ENCODE results near the gene LSAMP. TPM values are rescaled to one million over a fixed set of nuclear protein-coding genes. Genes with fewer than 3 reads are reported as not detected.

Gene LSAMP
- total RNA-seq, 1 experiment from 2014 or later: not detected

GRCh38 chr3:116190095-116190494 is 255.2 kb downstream of the LSAMP start:
- no peak for DNase-seq (ENCODE audit: unreplicated experiment)
- intact Hi-C loops (cut with micrococcal nuclease): no loop called here
- CTCF ChIA-PET: no interaction called here
- Mint-ChIP-seq H3K4me3 (ENCODE audit: unreplicated experiment) (no peak overlapping the region), H3K36me3 (ENCODE audit: insufficient read depth, unreplicated experiment) (no peaks in the 10 kb centered on the region), H3K27me3 (ENCODE audit: insufficient read depth, unreplicated experiment) (peaks cover 20% of the 10 kb centered on the region), H3K4me1 (ENCODE audit: insufficient read depth, unreplicated experiment) (no peaks in the 10 kb centered on the region), H3K9me3 (ENCODE audit: unreplicated experiment) (no peaks in the 10 kb centered on the region), H3K27ac (ENCODE audit: low read depth, unreplicated experiment) (no peak overlapping the region)
- no peak for TF ChIP-seq CTCF (IDR thresholded peaks at IDR 0.05; ENCODE audit: unreplicated experiment)
- no TSS peak for BruUV-seq (replicated peaks)
- POLR2A ChIA-PET: interaction anchor here (0.6 kb wide), 1 partner anchor 140 kb away, joined by 3 read pairs; no protein-coding TSS in a partner anchor

GRCh38 chr3:116188231-116188785 is 257.0 kb downstream of the LSAMP start:
- peaks cover 26% of the 10 kb centered on the region for H3K27me3 Mint-ChIP-seq (ENCODE audit: insufficient read depth, unreplicated experiment)

GRCh38 chr3:116186049-116186448 is 259.2 kb downstream of the LSAMP start:
- no peak for DNase-seq (ENCODE audit: unreplicated experiment)
- Mint-ChIP-seq H3K27ac (ENCODE audit: low read depth, unreplicated experiment) (no peak overlapping the region), H3K4me1 (ENCODE audit: insufficient read depth, unreplicated experiment) (no peaks in the 10 kb centered on the region), H3K9me3 (ENCODE audit: unreplicated experiment) (no peaks in the 10 kb centered on the region), H3K27me3 (ENCODE audit: insufficient read depth, unreplicated experiment) (peaks cover 26% of the 10 kb centered on the region), H3K4me3 (ENCODE audit: unreplicated experiment) (no peak overlapping the region), H3K36me3 (ENCODE audit: insufficient read depth, unreplicated experiment) (no peaks in the 10 kb centered on the region)
- no TSS peak for BruUV-seq (replicated peaks)
- POLR2A ChIA-PET: no interaction called here
- CTCF ChIA-PET: interaction anchor here (0.6 to 0.7 kb wide), 2 partner anchors 200 to 493 kb away, joined by 4 to 5 read pairs; no protein-coding TSS in a partner anchor
- TF ChIP-seq CTCF (IDR thresholded peaks at IDR 0.05; ENCODE audit: unreplicated experiment): no peak
- intact Hi-C loops (cut with micrococcal nuclease): no loop called here

More at GRCh38 chr3:116188231-116188785, 257.0 kb downstream of the LSAMP start:
- H3K4me1 Mint-ChIP-seq (ENCODE audit: insufficient read depth, unreplicated experiment): no peaks in the 10 kb centered on the region
- intact Hi-C loops (cut with micrococcal nuclease): no loop called here
- BruUV-seq (replicated peaks): no TSS peak
- no peak overlapping the region for H3K4me3 Mint-ChIP-seq (ENCODE audit: unreplicated experiment)
- ChIA-PET POLR2A (no interaction called here), CTCF (interaction anchor here (0.8 kb wide), 1 partner anchor 12 kb away, joined by 3 read pairs; no protein-coding TSS in a partner anchor)
- no peak overlapping the region for H3K27ac Mint-ChIP-seq (ENCODE audit: low read depth, unreplicated experiment)
- no peaks in the 10 kb centered on the region for H3K9me3 Mint-ChIP-seq (ENCODE audit: unreplicated experiment)
- DNase-seq (ENCODE audit: unreplicated experiment): no peak
- H3K36me3 Mint-ChIP-seq (ENCODE audit: insufficient read depth, unreplicated experiment): no peaks in the 10 kb centered on the region
- no peak for TF ChIP-seq CTCF (IDR thresholded peaks at IDR 0.05; ENCODE audit: unreplicated experiment)

- ChIA-PET CTCF (no interaction called here), POLR2A (no interaction called here)
- no peak for DNase-seq (ENCODE audit: unreplicated experiment)
- Mint-ChIP-seq H3K4me3 (ENCODE audit: unreplicated experiment) (no peak overlapping the region), H3K9me3 (ENCODE audit: unreplicated experiment) (no peaks in the 10 kb centered on the region), H3K36me3 (ENCODE audit: insufficient read depth, unreplicated experiment) (no peaks in the 10 kb centered on the region), H3K27me3 (ENCODE audit: insufficient read depth, unreplicated experiment) (peaks cover 17% of the 10 kb centered on the region), H3K27ac (ENCODE audit: low read depth, unreplicated experiment) (no peak overlapping the region), H3K4me1 (ENCODE audit: insufficient read depth, unreplicated experiment) (no peaks in the 10 kb centered on the region)
- intact Hi-C loops (cut with micrococcal nuclease): no loop called here
- BruUV-seq (replicated peaks): no TSS peak
- TF ChIP-seq CTCF (IDR thresholded peaks at IDR 0.05; ENCODE audit: unreplicated experiment): no peak
Measured at GRCh38 chr3:116181159-116181558, 264.1 kb downstream of the LSAMP start.

All from MCF 10A (cell line).